B cell (primary cell): ENCODE data around the gene RABGAP1L. TPM values are rescaled to one million over a fixed set of nuclear protein-coding genes. Genes with fewer than 3 reads are reported as not detected.

ENCODE experiments used
- ATAC-seq: fragments of 200-7000 bp; cut with Tn5 transposase; one replicate; pipeline ENCODE4 v1.10.0; 2021; ENCODE audit warnings: low read depth, mild to moderate bottlenecking, moderate number of reproducible peaks, moderate library complexity
- CTCF ChIA-PET: fragments of 350-600 bp; sonication (Branson Sonifier 250); formaldehyde crosslinking; loops from one replicate; lab custom pipeline; 2021; ENCODE audit warnings: antibody characterized with exemption, inconsistent platforms; lab: Charles Lee
- POLR2A ChIA-PET: fragments of 350-600 bp; sonication (Branson Sonifier 250); formaldehyde crosslinking; loops from one replicate; lab custom pipeline; 2021; ENCODE audit warnings: antibody characterized with exemption; lab: Charles Lee
- DNase-seq: peaks from one replicate; pipeline ENCODE4 v3.0.0; 2013
- H2AFZ ChIP-seq: 2 replicates; pipeline ENCODE4 v1.6.1; 2012; ENCODE audit warnings: mild to moderate bottlenecking, low read depth, low read length; ENCODE audit not compliant: insufficient read depth, poor library complexity, severe bottlenecking
- H3K27ac ChIP-seq, 2 donors: 1 replicate in 1 of 2; 2 replicates in 1 of 2; pipeline ENCODE4 v1.5.1; 2012 to 2013; ENCODE audit warnings: low read length in 2 of 2, mild to moderate bottlenecking in 2 of 2, moderate library complexity in 1 of 2
- H3K27me3 ChIP-seq, 4 experiments: fragments of 200-600 bp in 1 of 4; sonication (generic) in 1 of 4; replicated peaks in 1 of 4; 1 replicate in 2 of 4; 2 replicates in 2 of 4; pipeline versions ENCODE4 v1.6.1 to v1.7.0; 2013 to 2016; ENCODE audit warnings: low read length in 3 of 4, mild to moderate bottlenecking in 2 of 4, mixed read lengths in 1 of 4, moderate library complexity in 1 of 4; ENCODE audit not compliant: insufficient read depth in 4 of 4, control insufficient read depth in 3 of 4; ENCODE audit errors: control extremely low read depth in 1 of 4
- H3K36me3 ChIP-seq, 2 experiments: replicated peaks in 1 of 2; 1 replicate in 1 of 2; 2 replicates in 1 of 2; pipeline versions ENCODE4 v1.6.1 to v1.7.1; 2013; ENCODE audit warnings: low read length in 1 of 2; ENCODE audit not compliant: insufficient read depth in 2 of 2, control insufficient read depth in 1 of 2; ENCODE audit errors: control extremely low read depth in 1 of 2, extremely low read depth in 1 of 2
- H3K4me1 ChIP-seq, 2 donors: fragments of 200-600 bp in 1 of 2; sonication (generic) in 1 of 2; 1 replicate in 1 of 2; 2 replicates in 1 of 2; pipeline versions ENCODE4 v1.5.1 to v1.6.1; 2013 to 2017; ENCODE audit warnings: low read length in 2 of 2; ENCODE audit not compliant: control insufficient read depth in 2 of 2, insufficient read depth in 2 of 2
- H3K4me2 ChIP-seq: replicated peaks from 2 replicates; pipeline ENCODE3; 2012; ENCODE audit warnings: mild to moderate bottlenecking, low read depth, low read length; ENCODE audit not compliant: poor library complexity, severe bottlenecking
- H3K4me3 ChIP-seq, 5 experiments: fragments of 200-600 bp in 1 of 5; sonication (generic) in 1 of 5; 1 replicate in 3 of 5; 2 replicates in 2 of 5; pipeline versions ENCODE4 v1.5.1 to v1.7.0; 2011 to 2016; ENCODE audit warnings: low read length in 4 of 5, mild to moderate bottlenecking in 4 of 5, low read depth in 2 of 5, control low read depth in 1 of 5, moderate library complexity in 1 of 5; ENCODE audit not compliant: insufficient read depth in 1 of 5; ENCODE audit errors: control extremely low read depth in 1 of 5, extremely low read depth in 1 of 5
- H3K79me2 ChIP-seq: fragments of 200-600 bp; sonication (generic); one replicate; pipeline ENCODE4 v1.6.0; 2016; ENCODE audit warnings: low read length; ENCODE audit not compliant: control insufficient read depth, insufficient read depth
- H3K9ac ChIP-seq: fragments of 200-600 bp; sonication (generic); 2 replicates; pipeline ENCODE4 v1.6.1; 2017; ENCODE audit warnings: mild to moderate bottlenecking, low read length, moderate library complexity
- H3K9me3 ChIP-seq, 3 donors: one replicate each; pipeline versions ENCODE4 v1.6.1 to v1.7.1; 2013; ENCODE audit warnings: low read length in 2 of 3; ENCODE audit not compliant: control insufficient read depth in 2 of 3, insufficient read depth in 1 of 3; ENCODE audit errors: control extremely low read depth in 1 of 3
- H4K20me1 ChIP-seq: 2 replicates; pipeline ENCODE4 v1.6.0; 2012; ENCODE audit warnings: mild to moderate bottlenecking, low read length; ENCODE audit not compliant: insufficient read depth, control insufficient read depth, poor library complexity, severe bottlenecking
- H3K27ac Mint-ChIP-seq: one replicate; pipeline ENCODE4 v1.8.0; 2021; ENCODE audit warnings: mixed read lengths
- H3K27me3 Mint-ChIP-seq: one replicate; pipeline ENCODE4 v1.8.0; 2021; ENCODE audit warnings: mixed read lengths
- H3K4me1 Mint-ChIP-seq: one replicate; pipeline ENCODE4 v1.8.0; 2021; ENCODE audit warnings: mixed read lengths
- H3K4me3 Mint-ChIP-seq: one replicate; pipeline ENCODE4 v1.8.0; 2021; ENCODE audit warnings: mixed read lengths
- H3K9me3 Mint-ChIP-seq: one replicate; pipeline ENCODE4 v1.8.0; 2022; ENCODE audit warnings: mixed read lengths; ENCODE audit not compliant: insufficient read depth
- EZH2 ChIP-seq: IDR thresholded peaks from 2 replicates; pipeline ENCODE4 v1.6.1; 2012; ENCODE audit warnings: borderline replicate concordance, low read depth, mild to moderate bottlenecking, moderate library complexity, low read length; ENCODE audit not compliant: insufficient read depth, poor library complexity, severe bottlenecking
- WGBS: methylation state at CpG from one replicate; pipeline ENCODE4 v1.1.5; 2013; ENCODE audit warnings: missing lambda C conversion rate; ENCODE audit not compliant: insufficient coverage; 5-methylcytosine and 5-hydroxymethylcytosine counted together
- intact Hi-C: fragments of 100-400 bp; cut with micrococcal nuclease; formaldehyde crosslinking; loops from one replicate; pipeline ENCODE4 v1.10.0; 2022
- polyA plus RNA-seq: library from polyadenylated mRNA; depleted of rRNA; stranded (reverse); fragments of >200 nt; gene quantifications from 2 replicates; pipeline ENCODE4 v1.2.3, GENCODE V29; 2012
- total RNA-seq, 2 donors: library from RNA; stranded (reverse); fragments of 120-200 nt in 1 of 2; gene quantifications; 1 replicate in 1 of 2; 2 replicates in 1 of 2; pipeline versions ENCODE4 v1.2.3 to v1.2.4, GENCODE V29; 2013 to 2022
- TF ChIP-seq, protein P1 (sequence below): fragments of 200-600 bp; IDR thresholded peaks from one replicate; pipeline ENCODE4 v1.8.0; 2022; ENCODE audit warnings: antibody characterized with exemption, mild to moderate bottlenecking

Gene RABGAP1L
- total and polyA plus RNA-seq, 2 donors (not counting 1 experiment from before 2014, with no cell fraction given), result 34.9 to 159 TPM

DNA sequence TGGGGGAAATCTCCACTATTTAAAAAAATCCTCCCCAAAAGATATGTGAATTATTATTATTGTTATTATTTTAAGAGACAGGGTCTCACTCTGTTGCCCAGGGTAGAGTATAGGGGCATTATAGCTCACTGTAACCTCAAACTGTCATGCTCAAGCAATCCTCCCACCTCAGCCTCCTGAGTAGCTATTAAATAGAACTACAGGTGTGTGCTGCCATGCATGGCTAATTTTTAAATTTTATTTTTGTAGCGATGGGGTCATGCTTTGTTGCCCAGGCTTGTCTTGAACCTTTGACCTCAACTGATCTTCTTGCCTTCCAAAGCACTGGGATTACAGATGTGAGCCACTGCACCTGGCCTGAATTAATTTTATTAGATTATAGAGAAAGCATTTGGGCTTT is 116.8 kb downstream of the RABGAP1L start:
- H3K36me3 ChIP-seq, result peaks cover 0 to 19% of the 10 kb centered on the region in 2 experiments
- no peak overlapping the region for H3K4me3 Mint-ChIP-seq
- H3K9ac ChIP-seq, result no peak overlapping the region
- H3K27me3 Mint-ChIP-seq, result no peaks in the 10 kb centered on the region
- H3K4me2 ChIP-seq, result no peak overlapping the region
- ChIA-PET POLR2A (no interaction called here), CTCF (interaction anchor here (2.6 kb wide), 1 partner anchor 14 kb away, joined by 11 read pairs; no protein-coding TSS in a partner anchor)
- no peaks in the 10 kb centered on the region for H3K79me2 ChIP-seq
- DNase-seq (peak; percentile 7), ATAC-seq (peak; percentile 10)
- peaks cover 14 to 24% of the 10 kb centered on the region in 2 donors for H3K4me1 ChIP-seq
- no peaks in the 10 kb centered on the region for H4K20me1 ChIP-seq
- no peak overlapping the region for H2AFZ ChIP-seq
- H3K4me3 ChIP-seq, result no peak overlapping the region
- no peaks in the 10 kb centered on the region for H3K9me3 Mint-ChIP-seq
- peaks cover 0 to 3% (median 0%) of the 10 kb centered on the region in 3 donors for H3K9me3 ChIP-seq
- H3K27ac ChIP-seq, result no peak overlapping the region
- peaks cover 39% of the 10 kb centered on the region for H3K4me1 Mint-ChIP-seq
- no peak overlapping the region for H3K27ac Mint-ChIP-seq
- intact Hi-C loops, result no loop called here
- H3K27me3 ChIP-seq, result no peaks in the 10 kb centered on the region
- WGBS, result 20% methylated on average over 1 of the region's 1 CpG
- TF ChIP-seq EZH2, result no peak
- TF ChIP-seq, protein P1, sequence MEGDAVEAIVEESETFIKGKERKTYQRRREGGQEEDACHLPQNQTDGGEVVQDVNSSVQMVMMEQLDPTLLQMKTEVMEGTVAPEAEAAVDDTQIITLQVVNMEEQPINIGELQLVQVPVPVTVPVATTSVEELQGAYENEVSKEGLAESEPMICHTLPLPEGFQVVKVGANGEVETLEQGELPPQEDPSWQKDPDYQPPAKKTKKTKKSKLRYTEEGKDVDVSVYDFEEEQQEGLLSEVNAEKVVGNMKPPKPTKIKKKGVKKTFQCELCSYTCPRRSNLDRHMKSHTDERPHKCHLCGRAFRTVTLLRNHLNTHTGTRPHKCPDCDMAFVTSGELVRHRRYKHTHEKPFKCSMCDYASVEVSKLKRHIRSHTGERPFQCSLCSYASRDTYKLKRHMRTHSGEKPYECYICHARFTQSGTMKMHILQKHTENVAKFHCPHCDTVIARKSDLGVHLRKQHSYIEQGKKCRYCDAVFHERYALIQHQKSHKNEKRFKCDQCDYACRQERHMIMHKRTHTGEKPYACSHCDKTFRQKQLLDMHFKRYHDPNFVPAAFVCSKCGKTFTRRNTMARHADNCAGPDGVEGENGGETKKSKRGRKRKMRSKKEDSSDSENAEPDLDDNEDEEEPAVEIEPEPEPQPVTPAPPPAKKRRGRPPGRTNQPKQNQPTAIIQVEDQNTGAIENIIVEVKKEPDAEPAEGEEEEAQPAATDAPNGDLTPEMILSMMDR, result no peak

DNA sequence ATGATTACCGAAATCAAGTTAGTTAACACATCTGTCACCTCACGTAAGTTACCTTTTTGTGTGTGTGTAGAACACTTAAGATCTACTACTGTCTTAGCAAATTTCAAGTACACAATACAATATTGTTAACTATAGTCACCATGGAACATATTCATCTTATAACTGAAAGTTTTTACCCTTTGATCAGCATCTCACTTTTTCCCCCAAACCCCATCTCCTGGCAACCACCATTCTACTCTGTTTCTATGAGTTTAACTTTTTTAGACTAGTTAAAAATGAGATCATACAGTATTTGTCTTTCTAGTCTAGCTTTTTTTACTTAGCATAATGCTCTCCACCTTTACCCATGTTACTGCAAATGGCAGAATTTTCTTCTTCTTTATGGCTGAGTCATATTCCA is 124.7 kb downstream of the RABGAP1L start:
- H3K36me3 ChIP-seq, result peaks cover 15 to 68% of the 10 kb centered on the region in 2 experiments
- no peak overlapping the region for H3K27ac Mint-ChIP-seq
- TF ChIP-seq EZH2, result no peak
- TF ChIP-seq, protein P1, result no peak
- no peak for ATAC-seq
- no peaks in the 10 kb centered on the region for H3K4me1 Mint-ChIP-seq
- peaks cover 2% of the 10 kb centered on the region for H3K9me3 Mint-ChIP-seq
- no peak overlapping the region for H3K4me3 ChIP-seq
- no peak overlapping the region for H2AFZ ChIP-seq
- peaks cover 6% of the 10 kb centered on the region for H4K20me1 ChIP-seq
- no peak for DNase-seq
- H3K4me3 Mint-ChIP-seq, result no peak overlapping the region
- no peak overlapping the region for H3K4me2 ChIP-seq
- no CpG with 5 or more reads among the region's 2 CpGs for WGBS
- H3K9me3 ChIP-seq, result peaks cover 5 to 12% (median 6%) of the 10 kb centered on the region in 3 donors
- CTCF ChIA-PET, result interaction anchor here (0.6 kb wide), 2 partner anchors 34 to 106 kb away, joined by 3 to 4 read pairs; no protein-coding TSS in a partner anchor
- intact Hi-C loops, result no loop called here
- H3K27ac ChIP-seq, result no peak overlapping the region
- no peaks in the 10 kb centered on the region for H3K27me3 ChIP-seq
- H3K4me1 ChIP-seq, result no peaks in the 10 kb centered on the region
- no peak overlapping the region for H3K9ac ChIP-seq
- H3K27me3 Mint-ChIP-seq, result no peaks in the 10 kb centered on the region
- H3K79me2 ChIP-seq, result peaks cover 3% of the 10 kb centered on the region
- POLR2A ChIA-PET, result no interaction called here
